Upper lobe of left lung (tissue), 6 donors: ENCODE data around the gene CNR1. TPM values are rescaled to one million over a fixed set of nuclear protein-coding genes. Genes with fewer than 3 reads are reported as not detected.

Experiments
- ATAC-seq, 2 donors: fragments of 200-7000 bp; cut with Tn5 transposase; one replicate each; pipeline ENCODE4 v1.9.1; 2022; ENCODE audit warnings: mild to moderate bottlenecking in 2 of 2, moderate library complexity in 2 of 2; ENCODE audit not compliant: low FRiP score in 2 of 2
- DNase-seq, 2 donors: peaks; one replicate each; pipeline ENCODE4 v3.0.0-alpha.2; 2019 to 2020
- H3K27ac ChIP-seq, 4 donors: fragments of 200-600 bp; sonication (generic); one replicate each; pipeline ENCODE4 v1.5.1; 2016 to 2019
- H3K27me3 ChIP-seq, 4 donors: fragments of 200-600 bp; sonication (generic); one replicate each; pipeline ENCODE4 v1.5.1; 2017 to 2019
- H3K36me3 ChIP-seq, 4 donors: fragments of 200-600 bp; sonication (generic); one replicate each; pipeline ENCODE4 v1.5.1; 2016 to 2019
- H3K4me1 ChIP-seq, 4 donors: fragments of 200-600 bp; sonication (generic); one replicate each; pipeline ENCODE4 v1.5.1; 2018 to 2019
- H3K4me3 ChIP-seq, 4 donors: fragments of 200-600 bp; sonication (generic); one replicate each; pipeline ENCODE4 v1.5.1; 2017 to 2019; ENCODE audit warnings: mild to moderate bottlenecking in 2 of 4, moderate library complexity in 1 of 4
- H3K9me3 ChIP-seq, 4 donors: fragments of 200-600 bp; sonication (generic); one replicate each; pipeline ENCODE4 v1.5.1; 2018 to 2019
- CTCF ChIP-seq, 6 experiments: fragments of 450-650 bp in 4 of 6; fragments of 200-600 bp in 2 of 6; sonication (generic) in 2 of 6; IDR thresholded peaks; one replicate each; pipeline ENCODE4 v1.5.1; 2016 to 2019; ENCODE audit warnings: antibody characterized with exemption in 6 of 6
- EP300 ChIP-seq, 4 donors: sonication (generic); formaldehyde crosslinking; IDR thresholded peaks; one replicate each; pipeline ENCODE4 v1.5.1; 2017; ENCODE audit warnings: antibody characterized with exemption in 4 of 4, control low read depth in 2 of 4
- POLR2A ChIP-seq, 4 donors: fragments of 450-650 bp; IDR thresholded peaks; one replicate each; pipeline ENCODE4 v1.5.1; 2016 to 2017; ENCODE audit warnings: antibody characterized with exemption in 4 of 4, mild to moderate bottlenecking in 2 of 4
- POLR2AphosphoS5 ChIP-seq, 2 donors: sonication (generic); formaldehyde crosslinking; IDR thresholded peaks; one replicate each; pipeline ENCODE4 v1.5.1; 2017; ENCODE audit warnings: antibody characterized with exemption in 2 of 2
- WGBS, 2 donors: methylation state at CpG; one replicate each; pipeline ENCODE4 v1.1.5; 2017 to 2018; 5-methylcytosine and 5-hydroxymethylcytosine counted together
- total RNA-seq, 6 donors: library from RNA; depleted of rRNA in 4 of 6; stranded (reverse); fragments of >200 nt in 4 of 6; gene quantifications; one replicate each; pipeline versions ENCODE4 v1.1.0 to v1.2.1, GENCODE V29; 2016 to 2021
- donor health status: DM: no; HTN: no; CAD: no; lungs with moderate emphysema.
- donor health status: DM: no; HTN: yes; CAD: no; lungs with severe emphysema.

The CNR1 gene
- total RNA-seq, 6 donors from 2014 or later, result 7.3 to 19.0 (median 10.3) TPM

GRCh38 chr6:88165087-88165843, 882 bp downstream of the CNR1 start:
- peak in 1 of 2 donors; percentile 5 for ATAC-seq
- H3K4me1 ChIP-seq, result peaks cover 18 to 25% (median 22%) of the 10 kb centered on the region in 4 donors

DNA sequence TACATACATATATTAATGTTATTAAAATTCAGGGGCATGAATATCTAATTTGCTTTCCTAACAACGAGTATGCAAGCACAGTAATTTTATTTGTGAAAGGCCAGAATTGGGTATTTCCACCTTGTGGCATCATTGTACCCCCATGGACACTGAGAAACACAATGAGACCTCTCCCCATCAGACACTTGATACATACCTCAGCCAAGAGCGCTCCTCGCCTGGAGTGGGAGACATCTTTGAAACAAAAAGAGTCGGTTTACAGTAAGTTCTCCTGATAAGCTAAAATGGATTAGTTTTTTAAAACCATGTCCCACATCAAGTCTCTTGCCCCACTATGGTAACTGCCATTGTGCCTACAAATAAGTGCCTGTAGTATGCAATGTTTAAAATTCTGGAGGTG, 2.1 kb downstream of the CNR1 start:
- no peak for ATAC-seq
- Histone ChIP-seq H3K36me3 (no peaks in the 10 kb centered on the region), H3K4me3 (peak overlapping the region in 1 of 4 donors; percentile 61), H3K27me3 (peaks cover 2 to 24% (median 13%) of the 10 kb centered on the region in 4 donors), H3K27ac (no peak overlapping the region), H3K9me3 (no peaks in the 10 kb centered on the region), H3K4me1 (peaks cover 18 to 25% (median 22%) of the 10 kb centered on the region in 4 donors)
- no peak for TF ChIP-seq POLR2AphosphoS5 (IDR thresholded peaks at IDR 0.05)
- TF ChIP-seq CTCF (IDR thresholded peaks at IDR 0.05), result no peak
- no peak for DNase-seq
- 77 to 84% methylated on average over 4 of the region's 4 CpGs for WGBS, 2 donors

More at GRCh38 chr6:88165087-88165843, 882 bp downstream of the CNR1 start:
- Histone ChIP-seq H3K9me3 (no peaks in the 10 kb centered on the region), H3K27ac (peak overlapping the region in 3 of 4 donors; percentile 19 to 80 (median 71)), H3K36me3 (no peaks in the 10 kb centered on the region), H3K27me3 (peaks cover 2 to 24% (median 13%) of the 10 kb centered on the region in 4 donors), H3K4me3 (peak overlapping the region; percentile 43 to 62 (median 56))
- DNase-seq, result no peak
- TF ChIP-seq POLR2A (IDR thresholded peaks at IDR 0.05) (no peak), POLR2AphosphoS5 (IDR thresholded peaks at IDR 0.05) (no peak)
- WGBS, 2 donors, result 8 to 10% methylated on average over 17 to 18 of the region's 18 CpGs

DNA sequence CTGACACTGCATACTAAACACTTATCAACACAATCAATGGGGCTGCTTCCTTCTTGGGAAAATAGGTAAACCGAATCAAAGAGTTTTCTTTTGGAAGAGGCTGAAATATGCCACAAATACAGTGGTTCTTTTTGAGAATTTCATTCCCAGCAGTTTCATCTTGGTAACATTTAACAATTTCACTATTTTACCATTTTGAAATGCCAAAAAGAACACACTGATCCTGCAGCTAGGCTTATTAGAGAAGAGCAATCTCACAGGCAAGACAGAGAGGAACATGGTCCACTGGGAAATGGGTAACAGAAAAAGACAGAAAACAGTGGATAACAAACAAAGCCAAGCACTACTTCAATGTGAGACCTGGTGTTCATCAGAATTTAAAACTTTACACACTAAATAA, 2.5 kb downstream of the CNR1 start:
- Histone ChIP-seq H3K36me3 (no peaks in the 10 kb centered on the region), H3K4me1 (peaks cover 18 to 25% (median 22%) of the 10 kb centered on the region in 4 donors), H3K27ac (no peak overlapping the region), H3K27me3 (peaks cover 2 to 24% (median 13%) of the 10 kb centered on the region in 4 donors), H3K4me3 (peak overlapping the region in 1 of 4 donors; percentile 61), H3K9me3 (no peaks in the 10 kb centered on the region)
- DNase-seq (no peak), ATAC-seq (no peak)
- TF ChIP-seq POLR2AphosphoS5 (IDR thresholded peaks at IDR 0.05) (no peak), POLR2A (IDR thresholded peaks at IDR 0.05) (no peak), EP300 (IDR thresholded peaks at IDR 0.05) (no peak), CTCF (IDR thresholded peaks at IDR 0.05) (no peak)
- 69 to 84% methylated on average over 1 of the region's 1 CpG for WGBS, 2 donors

DNA sequence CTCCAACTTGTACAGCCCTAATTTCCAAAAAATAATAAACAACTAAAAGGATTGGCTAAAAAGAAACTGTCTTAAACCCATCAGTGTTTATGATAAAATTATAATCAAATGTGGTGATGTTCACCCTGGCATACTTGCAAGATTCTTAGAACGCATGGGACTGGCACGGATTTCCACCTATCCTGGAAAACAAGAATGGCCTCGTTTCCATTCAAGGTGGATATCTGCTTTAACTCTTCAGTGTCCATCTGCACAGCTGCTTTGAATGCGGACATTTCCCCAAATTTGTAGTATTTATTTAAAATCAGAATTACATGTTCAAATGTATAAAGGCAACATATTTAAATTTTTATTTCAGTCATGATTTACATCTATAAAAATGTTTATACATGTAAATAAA, 4.2 kb downstream of the CNR1 start:
- peaks cover 12 to 18% (median 16%) of the 10 kb centered on the region in 4 donors for H3K4me1 ChIP-seq
- TF ChIP-seq EP300 (IDR thresholded peaks at IDR 0.05) (no peak), POLR2A (IDR thresholded peaks at IDR 0.05) (no peak), CTCF (IDR thresholded peaks at IDR 0.05) (no peak), POLR2AphosphoS5 (IDR thresholded peaks at IDR 0.05) (no peak)
- ATAC-seq, result no peak
- no peak for DNase-seq
- H3K36me3 ChIP-seq, result no peaks in the 10 kb centered on the region
- WGBS, 2 donors, result 62 to 71% methylated on average over 4 of the region's 4 CpGs
- H3K27ac ChIP-seq, result no peak overlapping the region
- no peak overlapping the region for H3K4me3 ChIP-seq
- H3K9me3 ChIP-seq, result no peaks in the 10 kb centered on the region
- peaks cover 2 to 17% (median 8%) of the 10 kb centered on the region in 4 donors for H3K27me3 ChIP-seq

GRCh38 chr6:88157106-88157505, 9.0 kb downstream of the CNR1 start:
- Histone ChIP-seq H3K4me3 (no peak overlapping the region), H3K9me3 (no peaks in the 10 kb centered on the region), H3K36me3 (no peaks in the 10 kb centered on the region)

More at GRCh38 chr6:88157106-88157505, 9.0 kb downstream of the CNR1 start:
- no peak for ATAC-seq
- 52 to 66% methylated on average over 4 of the region's 4 CpGs for WGBS, 2 donors
- Histone ChIP-seq H3K27ac (no peak overlapping the region), H3K4me1 (no peaks in the 10 kb centered on the region), H3K27me3 (no peaks in the 10 kb centered on the region)
- TF ChIP-seq POLR2AphosphoS5 (IDR thresholded peaks at IDR 0.05), result no peak
- TF ChIP-seq EP300 (IDR thresholded peaks at IDR 0.05), result no peak
- no peak for DNase-seq
